GM23338 (cell line): ENCODE measurements around the gene RIPOR3. TPM values are rescaled to one million over a fixed set of nuclear protein-coding genes. Genes with fewer than 3 reads are reported as not detected.
A peak's percentile ranks its signal among the peaks of the same experiment; 100 is the strongest.

ENCODE experiments used
- ATAC-seq: fragments of 200-7000 bp; cut with Tn5 transposase; 3 replicates; pipeline ENCODE4 v1.9.1; 2020
- DNase-seq: peaks from one replicate; pipeline ENCODE4 v3.0.0-alpha.2; 2015; ENCODE audit warnings: low spot score
- H2AFZ ChIP-seq: fragments of 200-600 bp; sonication (generic); 2 replicates; pipeline ENCODE4 v1.8.0; 2016; ENCODE audit warnings: antibody characterized with exemption, mild to moderate bottlenecking, moderate library complexity
- H3F3A ChIP-seq: fragments of 200-600 bp; sonication (generic); replicated peaks from 2 replicates; pipeline ENCODE4 v1.8.0; 2017; ENCODE audit warnings: antibody characterized with exemption, mixed run types, low read depth
- H3K27ac ChIP-seq: fragments of 200-600 bp; sonication (generic); 2 replicates; pipeline ENCODE4 v1.6.1; 2016; ENCODE audit warnings: low read depth
- H3K27me3 ChIP-seq: fragments of 200-600 bp; sonication (generic); 2 replicates; pipeline ENCODE4 v1.8.0; 2016; ENCODE audit warnings: mild to moderate bottlenecking, mixed run types, moderate library complexity; ENCODE audit not compliant: insufficient read depth
- H3K36me3 ChIP-seq: fragments of 200-600 bp; sonication (generic); 2 replicates; pipeline ENCODE4 v1.8.0; 2016; ENCODE audit warnings: mild to moderate bottlenecking; ENCODE audit not compliant: insufficient read depth
- H3K4me1 ChIP-seq: fragments of 200-600 bp; sonication (generic); 2 replicates; pipeline ENCODE4 v1.8.0; 2016; ENCODE audit warnings: mild to moderate bottlenecking, moderate library complexity; ENCODE audit not compliant: insufficient read depth
- H3K4me2 ChIP-seq: fragments of 200-600 bp; sonication (generic); 2 replicates; pipeline ENCODE4 v1.7.1; 2017; ENCODE audit warnings: mixed run types
- H3K4me3 ChIP-seq: fragments of 200-600 bp; sonication (generic); 2 replicates; pipeline ENCODE4 v1.6.1; 2016; ENCODE audit warnings: mixed run types
- H3K79me2 ChIP-seq: fragments of 200-600 bp; sonication (generic); replicated peaks from 2 replicates; pipeline ENCODE4 v1.8.0; 2017; ENCODE audit warnings: mild to moderate bottlenecking; ENCODE audit not compliant: insufficient read depth
- H3K9me2 ChIP-seq: fragments of 200-600 bp; sonication (generic); 2 replicates; pipeline ENCODE4 v1.8.0; 2017; ENCODE audit not compliant: insufficient read depth
- H4K20me1 ChIP-seq: fragments of 200-600 bp; sonication (generic); replicated peaks from 2 replicates; pipeline ENCODE4 v1.8.0; 2017; ENCODE audit warnings: mild to moderate bottlenecking; ENCODE audit not compliant: insufficient read depth
- H3K27ac Mint-ChIP-seq: 2 replicates; pipeline ENCODE4 v1.8.0; 2020; ENCODE audit warnings: inconsistent platforms, mild to moderate bottlenecking, moderate library complexity, mixed read lengths
- H3K27me3 Mint-ChIP-seq: 3 replicates; pipeline ENCODE4 v1.8.0; 2022; ENCODE audit warnings: low read depth, mild to moderate bottlenecking, moderate library complexity, mixed read lengths, inconsistent platforms; ENCODE audit not compliant: insufficient read depth, poor library complexity
- H3K36me3 Mint-ChIP-seq: 3 replicates; pipeline ENCODE4 v1.8.0; 2021; ENCODE audit warnings: low read depth, mild to moderate bottlenecking, inconsistent platforms, moderate library complexity, mixed read lengths
- H3K4me1 Mint-ChIP-seq: 3 replicates; pipeline ENCODE4 v1.8.0; 2020; ENCODE audit warnings: mild to moderate bottlenecking, inconsistent platforms, mixed read lengths
- H3K4me3 Mint-ChIP-seq: 3 replicates; pipeline ENCODE4 v1.8.0; 2021; ENCODE audit warnings: moderate library complexity, mild to moderate bottlenecking, inconsistent platforms, mixed read lengths
- H3K9me3 Mint-ChIP-seq: 3 replicates; pipeline ENCODE4 v1.8.0; 2020; ENCODE audit warnings: moderate library complexity, mild to moderate bottlenecking, inconsistent platforms, mixed read lengths
- CREB1 ChIP-seq: fragments of 250-450 bp; sonication (Bioruptor Pico); IDR thresholded peaks from 2 replicates; pipeline ENCODE4 v1.5.0; 2020; ENCODE audit warnings: low read depth, mild to moderate bottlenecking, moderate library complexity
- EZH2 ChIP-seq: fragments of 200-600 bp; sonication (generic); IDR thresholded peaks from one replicate; pipeline ENCODE4 v1.8.0; 2017; ENCODE audit warnings: antibody characterized with exemption, mild to moderate bottlenecking, low read depth; ENCODE audit not compliant: unreplicated experiment
- EZH2phosphoT487 ChIP-seq: fragments of 200-600 bp; sonication (generic); IDR thresholded peaks from one replicate; pipeline ENCODE4 v1.8.1; 2018; ENCODE audit warnings: antibody characterized with exemption; ENCODE audit not compliant: unreplicated experiment
- JUNB ChIP-seq: IDR thresholded peaks from one replicate; pipeline ENCODE4 v1.6.1; 2016; ENCODE audit warnings: antibody characterized with exemption; ENCODE audit not compliant: unreplicated experiment
- NANOG ChIP-seq: IDR thresholded peaks from 2 replicates; pipeline ENCODE4 v1.6.1; 2016; ENCODE audit warnings: antibody characterized with exemption, borderline replicate concordance
- POLR2AphosphoS5 ChIP-seq: IDR thresholded peaks from 2 replicates; pipeline ENCODE4 v1.6.1; 2016; ENCODE audit warnings: antibody characterized with exemption, low read depth
- STAT1 ChIP-seq: IDR thresholded peaks from one replicate; pipeline ENCODE4 v1.6.1; 2016; ENCODE audit warnings: antibody characterized with exemption; ENCODE audit not compliant: unreplicated experiment
- ZNF114 ChIP-seq: fragments of 250-450 bp; sonication (Bioruptor Pico); IDR thresholded peaks from 2 replicates; pipeline ENCODE4 v1.5.0; 2020; ENCODE audit warnings: mild to moderate bottlenecking, moderate library complexity
- ZNF331 ChIP-seq: fragments of 250-450 bp; sonication (Bioruptor Pico); IDR thresholded peaks from 2 replicates; pipeline ENCODE4 v1.5.0; 2020; ENCODE audit warnings: low read depth, mild to moderate bottlenecking, moderate library complexity
- polyA plus RNA-seq: library from polyadenylated mRNA; unstranded; fragments of >200 nt; fragmentation: Nextera tagmentation; extraction: Ambion mirVana; gene quantifications from 2 replicates; pipeline ENCODE4 v1.2.1, GENCODE V29; 2016
- total RNA-seq: library from RNA; depleted of rRNA; stranded (reverse); fragments of >200 nt; shearing (Covaris generic); gene quantifications from 2 replicates; pipeline ENCODE4 v1.2.3, GENCODE V29; 2014
- TF ChIP-seq, protein P1 (sequence below): fragments of 250-450 bp; sonication (Bioruptor Pico); IDR thresholded peaks from 2 replicates; pipeline ENCODE4 v1.5.0; 2020; ENCODE audit warnings: mild to moderate bottlenecking, moderate library complexity
- TF ChIP-seq, protein P2 (sequence below), 2 experiments: fragments of 200-600 bp in 1 of 2; sonication (generic) in 1 of 2; conservative IDR thresholded peaks; 2 replicates each; pipeline versions ENCODE4 v1.5.1 to v1.6.1; 2016 to 2017; ENCODE audit warnings: antibody characterized with exemption in 2 of 2, low read depth in 2 of 2, mild to moderate bottlenecking in 2 of 2, moderate library complexity in 1 of 2
- TF ChIP-seq, protein P3 (sequence below): IDR thresholded peaks from 2 replicates; pipeline ENCODE4 v1.6.1; 2016; ENCODE audit warnings: antibody characterized with exemption

RIPOR3 gene
- total and polyA plus RNA-seq, 2 experiments from 2014 or later: 4.9 to 6.3 TPM

DNA sequence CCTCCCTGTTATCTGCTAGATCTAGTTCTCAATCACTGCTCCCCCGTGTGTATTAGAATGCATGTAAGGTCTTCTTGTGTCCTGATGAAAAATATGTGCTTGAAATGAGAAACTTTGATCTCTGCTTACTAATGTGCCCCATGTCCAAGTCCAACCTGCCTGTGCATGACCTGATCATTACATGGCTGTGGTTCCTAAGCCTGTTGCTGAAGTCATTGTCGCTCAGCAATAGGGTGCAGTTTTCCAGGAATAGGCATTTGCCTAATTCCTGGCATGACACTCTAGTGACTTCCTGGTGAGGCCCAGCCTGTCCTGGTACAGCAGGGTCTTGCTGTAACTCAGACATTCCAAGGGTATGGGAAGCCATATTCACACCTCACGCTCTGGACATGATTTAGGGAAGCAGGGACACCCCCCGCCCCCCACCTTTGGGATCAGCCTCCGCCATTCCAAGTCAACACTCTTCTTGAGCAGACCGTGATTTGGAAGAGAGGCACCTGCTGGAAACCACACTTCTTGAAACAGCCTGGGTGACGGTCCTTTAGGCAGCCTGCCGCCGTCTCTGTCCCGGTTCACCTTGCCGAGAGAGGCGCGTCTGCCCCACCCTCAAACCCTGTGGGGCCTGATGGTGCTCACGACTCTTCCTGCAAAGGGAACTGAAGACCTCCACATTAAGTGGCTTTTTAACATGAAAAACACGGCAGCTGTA, 107.7 kb downstream of the RIPOR3 start:
- no peak overlapping the region for H3K4me2 ChIP-seq
- H3K79me2 ChIP-seq: no peaks in the 10 kb centered on the region
- DNase-seq: no peak
- peaks cover 2% of the 10 kb centered on the region; the same call in 2 of the 3 replicates for H3K4me1 Mint-ChIP-seq
- H3K27me3 ChIP-seq: no peaks in the 10 kb centered on the region
- no peak overlapping the region for H3K27ac Mint-ChIP-seq
- 0 out of 2 replicates have a peak overlapping the region, but pooled peaks have one; percentile 32 for H3K27ac ChIP-seq
- no peaks in the 10 kb centered on the region for H3K4me1 ChIP-seq
- peaks cover 6% of the 10 kb centered on the region; the same call in 1 of the 2 replicates for H4K20me1 ChIP-seq
- peaks cover 40% of the 10 kb centered on the region for H3K36me3 Mint-ChIP-seq
- H3K27me3 Mint-ChIP-seq: peaks cover 2% of the 10 kb centered on the region
- no peak overlapping the region for H2AFZ ChIP-seq
- peaks cover 18% of the 10 kb centered on the region; the same call in 1 of the 2 replicates for H3K36me3 ChIP-seq
- no peak overlapping the region for H3K4me3 ChIP-seq
- H3F3A ChIP-seq: 0 out of 2 replicates have a peak, but pooled peaks cover 4% of the 10 kb centered on the region
- H3K9me2 ChIP-seq: no peaks in the 10 kb centered on the region
- no peaks in the 10 kb centered on the region for H3K9me3 Mint-ChIP-seq
- TF ChIP-seq, protein P1, sequence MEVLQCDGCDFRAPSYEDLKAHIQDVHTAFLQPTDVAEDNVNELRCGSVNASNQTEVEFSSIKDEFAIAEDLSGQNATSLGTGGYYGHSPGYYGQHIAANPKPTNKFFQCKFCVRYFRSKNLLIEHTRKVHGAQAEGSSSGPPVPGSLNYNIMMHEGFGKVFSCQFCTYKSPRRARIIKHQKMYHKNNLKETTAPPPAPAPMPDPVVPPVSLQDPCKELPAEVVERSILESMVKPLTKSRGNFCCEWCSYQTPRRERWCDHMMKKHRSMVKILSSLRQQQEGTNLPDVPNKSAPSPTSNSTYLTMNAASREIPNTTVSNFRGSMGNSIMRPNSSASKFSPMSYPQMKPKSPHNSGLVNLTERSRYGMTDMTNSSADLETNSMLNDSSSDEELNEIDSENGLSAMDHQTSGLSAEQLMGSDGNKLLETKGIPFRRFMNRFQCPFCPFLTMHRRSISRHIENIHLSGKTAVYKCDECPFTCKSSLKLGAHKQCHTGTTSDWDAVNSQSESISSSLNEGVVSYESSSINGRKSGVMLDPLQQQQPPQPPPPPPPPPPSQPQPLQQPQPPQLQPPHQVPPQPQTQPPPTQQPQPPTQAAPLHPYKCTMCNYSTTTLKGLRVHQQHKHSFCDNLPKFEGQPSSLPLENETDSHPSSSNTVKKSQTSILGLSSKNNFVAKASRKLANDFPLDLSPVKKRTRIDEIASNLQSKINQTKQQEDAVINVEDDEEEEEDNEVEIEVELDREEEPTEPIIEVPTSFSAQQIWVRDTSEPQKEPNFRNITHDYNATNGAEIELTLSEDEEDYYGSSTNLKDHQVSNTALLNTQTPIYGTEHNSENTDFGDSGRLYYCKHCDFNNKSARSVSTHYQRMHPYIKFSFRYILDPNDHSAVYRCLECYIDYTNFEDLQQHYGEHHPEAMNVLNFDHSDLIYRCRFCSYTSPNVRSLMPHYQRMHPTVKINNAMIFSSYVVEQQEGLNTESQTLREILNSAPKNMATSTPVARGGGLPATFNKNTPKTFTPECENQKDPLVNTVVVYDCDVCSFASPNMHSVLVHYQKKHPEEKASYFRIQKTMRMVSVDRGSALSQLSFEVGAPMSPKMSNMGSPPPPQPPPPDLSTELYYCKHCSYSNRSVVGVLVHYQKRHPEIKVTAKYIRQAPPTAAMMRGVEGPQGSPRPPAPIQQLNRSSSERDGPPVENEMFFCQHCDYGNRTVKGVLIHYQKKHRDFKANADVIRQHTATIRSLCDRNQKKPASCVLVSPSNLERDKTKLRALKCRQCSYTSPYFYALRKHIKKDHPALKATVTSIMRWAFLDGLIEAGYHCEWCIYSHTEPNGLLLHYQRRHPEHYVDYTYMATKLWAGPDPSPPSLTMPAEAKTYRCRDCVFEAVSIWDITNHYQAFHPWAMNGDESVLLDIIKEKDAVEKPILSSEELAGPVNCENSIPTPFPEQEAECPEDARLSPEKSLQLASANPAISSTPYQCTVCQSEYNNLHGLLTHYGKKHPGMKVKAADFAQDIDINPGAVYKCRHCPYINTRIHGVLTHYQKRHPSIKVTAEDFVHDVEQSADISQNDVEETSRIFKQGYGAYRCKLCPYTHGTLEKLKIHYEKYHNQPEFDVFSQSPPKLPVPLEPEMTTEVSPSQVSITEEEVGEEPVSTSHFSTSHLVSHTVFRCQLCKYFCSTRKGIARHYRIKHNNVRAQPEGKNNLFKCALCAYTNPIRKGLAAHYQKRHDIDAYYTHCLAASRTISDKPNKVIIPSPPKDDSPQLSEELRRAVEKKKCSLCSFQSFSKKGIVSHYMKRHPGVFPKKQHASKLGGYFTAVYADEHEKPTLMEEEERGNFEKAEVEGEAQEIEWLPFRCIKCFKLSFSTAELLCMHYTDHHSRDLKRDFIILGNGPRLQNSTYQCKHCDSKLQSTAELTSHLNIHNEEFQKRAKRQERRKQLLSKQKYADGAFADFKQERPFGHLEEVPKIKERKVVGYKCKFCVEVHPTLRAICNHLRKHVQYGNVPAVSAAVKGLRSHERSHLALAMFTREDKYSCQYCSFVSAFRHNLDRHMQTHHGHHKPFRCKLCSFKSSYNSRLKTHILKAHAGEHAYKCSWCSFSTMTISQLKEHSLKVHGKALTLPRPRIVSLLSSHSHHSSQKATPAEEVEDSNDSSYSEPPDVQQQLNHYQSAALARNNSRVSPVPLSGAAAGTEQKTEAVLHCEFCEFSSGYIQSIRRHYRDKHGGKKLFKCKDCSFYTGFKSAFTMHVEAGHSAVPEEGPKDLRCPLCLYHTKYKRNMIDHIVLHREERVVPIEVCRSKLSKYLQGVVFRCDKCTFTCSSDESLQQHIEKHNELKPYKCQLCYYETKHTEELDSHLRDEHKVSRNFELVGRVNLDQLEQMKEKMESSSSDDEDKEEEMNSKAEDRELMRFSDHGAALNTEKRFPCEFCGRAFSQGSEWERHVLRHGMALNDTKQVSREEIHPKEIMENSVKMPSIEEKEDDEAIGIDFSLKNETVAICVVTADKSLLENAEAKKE (CRISPR knock-in tag): no peak
- TF ChIP-seq CREB1 (no peak), EZH2phosphoT487 (no peak), NANOG (no peak), ZNF331 (no peak), STAT1 (no peak), ZNF114 (CRISPR knock-in tag) (no peak), JUNB (no peak), EZH2 (no peak), POLR2AphosphoS5 (no peak)
- TF ChIP-seq, protein P2, sequence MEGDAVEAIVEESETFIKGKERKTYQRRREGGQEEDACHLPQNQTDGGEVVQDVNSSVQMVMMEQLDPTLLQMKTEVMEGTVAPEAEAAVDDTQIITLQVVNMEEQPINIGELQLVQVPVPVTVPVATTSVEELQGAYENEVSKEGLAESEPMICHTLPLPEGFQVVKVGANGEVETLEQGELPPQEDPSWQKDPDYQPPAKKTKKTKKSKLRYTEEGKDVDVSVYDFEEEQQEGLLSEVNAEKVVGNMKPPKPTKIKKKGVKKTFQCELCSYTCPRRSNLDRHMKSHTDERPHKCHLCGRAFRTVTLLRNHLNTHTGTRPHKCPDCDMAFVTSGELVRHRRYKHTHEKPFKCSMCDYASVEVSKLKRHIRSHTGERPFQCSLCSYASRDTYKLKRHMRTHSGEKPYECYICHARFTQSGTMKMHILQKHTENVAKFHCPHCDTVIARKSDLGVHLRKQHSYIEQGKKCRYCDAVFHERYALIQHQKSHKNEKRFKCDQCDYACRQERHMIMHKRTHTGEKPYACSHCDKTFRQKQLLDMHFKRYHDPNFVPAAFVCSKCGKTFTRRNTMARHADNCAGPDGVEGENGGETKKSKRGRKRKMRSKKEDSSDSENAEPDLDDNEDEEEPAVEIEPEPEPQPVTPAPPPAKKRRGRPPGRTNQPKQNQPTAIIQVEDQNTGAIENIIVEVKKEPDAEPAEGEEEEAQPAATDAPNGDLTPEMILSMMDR (conservative IDR thresholded peaks at IDR 0.05; ENCODE audit: low read depth in 2 of 2): no peak
- TF ChIP-seq, protein P3, sequence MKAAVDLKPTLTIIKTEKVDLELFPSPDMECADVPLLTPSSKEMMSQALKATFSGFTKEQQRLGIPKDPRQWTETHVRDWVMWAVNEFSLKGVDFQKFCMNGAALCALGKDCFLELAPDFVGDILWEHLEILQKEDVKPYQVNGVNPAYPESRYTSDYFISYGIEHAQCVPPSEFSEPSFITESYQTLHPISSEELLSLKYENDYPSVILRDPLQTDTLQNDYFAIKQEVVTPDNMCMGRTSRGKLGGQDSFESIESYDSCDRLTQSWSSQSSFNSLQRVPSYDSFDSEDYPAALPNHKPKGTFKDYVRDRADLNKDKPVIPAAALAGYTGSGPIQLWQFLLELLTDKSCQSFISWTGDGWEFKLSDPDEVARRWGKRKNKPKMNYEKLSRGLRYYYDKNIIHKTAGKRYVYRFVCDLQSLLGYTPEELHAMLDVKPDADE: no peak
- ATAC-seq: no peak
- H3K4me3 Mint-ChIP-seq: no peak overlapping the region
